PC-3 (cell line): ENCODE data around the gene MRO.

Experiments used
- CTCF ChIP-seq: fragments of 300-600 bp; sonication (generic); conservative IDR thresholded peaks from 2 replicates; pipeline ENCODE4 v1.5.1; 2017; ENCODE audit warnings: antibody characterized with exemption, low read depth, mild to moderate bottlenecking, low read length
- EZH2 ChIP-seq: fragments of 300-600 bp; sonication (generic); IDR thresholded peaks from one replicate; pipeline ENCODE4 v1.6.1; 2017; ENCODE audit warnings: antibody characterized with exemption, mild to moderate bottlenecking, low read length; ENCODE audit not compliant: unreplicated experiment

GRCh38 chr18:50802141-50802540 lies 17.7 kb downstream of the MRO start:
- TF ChIP-seq EZH2 (no peak), CTCF (no peak)
